HG03039 (cell line): ENCODE measurements around the gene WTIP.

Source experiments
- ATAC-seq: cut with Tn5 transposase; IDR thresholded peaks from one replicate; pipeline ENCODE4 v1.9.1; 2021; ENCODE audit warnings: mild to moderate bottlenecking, moderate library complexity; ENCODE audit not compliant: unreplicated experiment

The WTIP gene

DNA sequence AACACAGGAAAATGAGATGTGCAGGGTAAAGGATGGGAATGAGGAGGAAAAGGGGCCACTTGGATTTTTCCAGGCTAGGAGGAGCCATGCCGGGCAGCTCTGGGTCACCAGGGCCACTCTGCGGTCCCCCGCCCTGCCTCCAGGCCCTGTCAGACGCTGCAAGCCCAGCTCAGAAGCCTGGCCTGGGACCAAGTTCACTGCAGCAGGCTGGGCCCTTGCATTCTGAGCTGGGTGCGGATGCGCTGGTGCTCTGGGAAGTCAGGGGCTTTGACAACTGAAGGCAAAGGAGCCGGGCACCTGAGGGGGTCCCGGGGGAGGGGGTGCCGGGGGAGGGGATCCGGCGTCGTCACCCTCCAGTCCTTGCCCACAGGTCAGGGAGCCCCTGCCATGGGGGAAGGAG, 77.5 kb downstream of the WTIP start:
- no peak for ATAC-seq

DNA sequence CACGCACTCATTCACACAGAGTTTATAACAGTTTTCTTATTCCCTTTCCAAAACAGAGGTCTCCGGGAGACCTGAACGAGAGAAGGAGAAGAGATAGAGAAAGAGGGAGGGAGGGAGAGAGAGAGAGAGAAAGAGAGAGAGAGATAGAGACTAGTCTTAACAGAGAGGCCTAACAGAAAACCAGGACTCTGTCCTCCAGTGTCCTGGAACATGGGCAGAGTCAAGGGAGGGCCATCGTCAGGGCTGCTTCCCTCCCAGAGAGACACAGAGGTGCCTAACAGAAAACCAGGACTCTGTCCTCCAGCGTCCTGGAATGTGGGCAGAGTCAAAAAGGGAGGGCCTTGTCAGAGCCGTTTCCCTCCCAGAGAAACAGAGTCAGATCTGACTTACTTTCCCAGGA, 78.7 kb downstream of the WTIP start:
- no peak for ATAC-seq
